HEK293 (cell line): ENCODE measurements around the gene PTPRF.

ENCODE experiments used
- OSR2 ChIP-seq: fragments of 450-650 bp; formaldehyde crosslinking; IDR thresholded peaks from 2 replicates; pipeline ENCODE4 v1.5.1; 2016; ENCODE audit warnings: missing biosample characterization, missing genetic modification characterization
- REPIN1 ChIP-seq: fragments of 450-650 bp; formaldehyde crosslinking; IDR thresholded peaks from 2 replicates; pipeline ENCODE4 v1.5.1; 2017; ENCODE audit warnings: missing biosample characterization, missing genetic modification characterization, low read depth
- SP3 ChIP-seq: fragments of 450-650 bp; formaldehyde crosslinking; IDR thresholded peaks from 2 replicates; pipeline ENCODE4 v1.5.1; 2016; ENCODE audit warnings: missing biosample characterization, missing genetic modification characterization
- TRIM28 ChIP-seq: IDR thresholded peaks from 2 replicates; pipeline ENCODE4 v1.6.1; 2011; ENCODE audit warnings: low read length, control low read depth, borderline replicate concordance
- WT1 ChIP-seq: fragments of 450-650 bp; formaldehyde crosslinking; IDR thresholded peaks from 2 replicates; pipeline ENCODE4 v1.5.1; 2016; ENCODE audit warnings: missing biosample characterization, missing genetic modification characterization
- ZNF214 ChIP-seq: fragments of 450-650 bp; formaldehyde crosslinking; IDR thresholded peaks from 2 replicates; pipeline ENCODE4 v1.5.1; 2017; ENCODE audit warnings: missing biosample characterization, mild to moderate bottlenecking, missing genetic modification characterization, borderline replicate concordance
- ZNF416 ChIP-seq: fragments of 450-650 bp; formaldehyde crosslinking; IDR thresholded peaks from 2 replicates; pipeline ENCODE4 v1.5.1; 2016; ENCODE audit warnings: missing biosample characterization, missing genetic modification characterization
- ZNF514 ChIP-seq: fragments of 450-650 bp; formaldehyde crosslinking; IDR thresholded peaks from 2 replicates; pipeline ENCODE4 v1.5.1; 2016; ENCODE audit warnings: missing biosample characterization, missing genetic modification characterization
- ZSCAN23 ChIP-seq: fragments of 450-650 bp; formaldehyde crosslinking; IDR thresholded peaks from 2 replicates; pipeline ENCODE4 v1.5.1; 2016; ENCODE audit warnings: missing biosample characterization, missing genetic modification characterization
- TF ChIP-seq, protein P1 (sequence below): fragments of 450-650 bp; formaldehyde crosslinking; IDR thresholded peaks from 2 replicates; pipeline ENCODE4 v1.5.1; 2016; ENCODE audit warnings: missing biosample characterization, missing genetic modification characterization, low read depth
- TF ChIP-seq, protein P2 (sequence below): IDR thresholded peaks from 2 replicates; pipeline ENCODE4 v1.6.1; 2011; ENCODE audit warnings: mild to moderate bottlenecking, low read depth, low read length, borderline replicate concordance
- TF ChIP-seq, protein P3 (sequence below): fragments of 450-650 bp; formaldehyde crosslinking; conservative IDR thresholded peaks from 2 replicates; pipeline ENCODE4 v1.5.1; 2016; ENCODE audit warnings: low read depth, missing biosample characterization, missing genetic modification characterization
- TF ChIP-seq, protein P4 (sequence below): fragments of 450-650 bp; formaldehyde crosslinking; IDR thresholded peaks from 2 replicates; pipeline ENCODE4 v1.5.0; 2017; ENCODE audit warnings: missing biosample characterization, missing genetic modification characterization, borderline replicate concordance
- TF ChIP-seq, protein P5 (sequence below): fragments of 450-650 bp; formaldehyde crosslinking; IDR thresholded peaks from 2 replicates; pipeline ENCODE4 v1.5.1; 2016; ENCODE audit warnings: missing biosample characterization, missing genetic modification characterization
- TF ChIP-seq, protein P6 (sequence below): fragments of 450-650 bp; formaldehyde crosslinking; IDR thresholded peaks from 2 replicates; pipeline ENCODE4 v1.5.1; 2017; ENCODE audit warnings: missing biosample characterization, missing genetic modification characterization
- TF ChIP-seq, protein P7 (sequence below): fragments of 450-650 bp; formaldehyde crosslinking; IDR thresholded peaks from 2 replicates; pipeline ENCODE4 v1.5.1; 2016; ENCODE audit warnings: missing biosample characterization, missing genetic modification characterization
- TF ChIP-seq, protein P8 (sequence below): fragments of 450-650 bp; formaldehyde crosslinking; IDR thresholded peaks from 2 replicates; pipeline ENCODE4 v1.5.1; 2016; ENCODE audit warnings: missing biosample characterization, missing genetic modification characterization
- TF ChIP-seq, protein P9 (sequence below): fragments of 450-650 bp; formaldehyde crosslinking; IDR thresholded peaks from 2 replicates; pipeline ENCODE4 v1.5.1; 2017; ENCODE audit warnings: missing biosample characterization, mild to moderate bottlenecking, missing genetic modification characterization, moderate library complexity

The PTPRF gene

DNA sequence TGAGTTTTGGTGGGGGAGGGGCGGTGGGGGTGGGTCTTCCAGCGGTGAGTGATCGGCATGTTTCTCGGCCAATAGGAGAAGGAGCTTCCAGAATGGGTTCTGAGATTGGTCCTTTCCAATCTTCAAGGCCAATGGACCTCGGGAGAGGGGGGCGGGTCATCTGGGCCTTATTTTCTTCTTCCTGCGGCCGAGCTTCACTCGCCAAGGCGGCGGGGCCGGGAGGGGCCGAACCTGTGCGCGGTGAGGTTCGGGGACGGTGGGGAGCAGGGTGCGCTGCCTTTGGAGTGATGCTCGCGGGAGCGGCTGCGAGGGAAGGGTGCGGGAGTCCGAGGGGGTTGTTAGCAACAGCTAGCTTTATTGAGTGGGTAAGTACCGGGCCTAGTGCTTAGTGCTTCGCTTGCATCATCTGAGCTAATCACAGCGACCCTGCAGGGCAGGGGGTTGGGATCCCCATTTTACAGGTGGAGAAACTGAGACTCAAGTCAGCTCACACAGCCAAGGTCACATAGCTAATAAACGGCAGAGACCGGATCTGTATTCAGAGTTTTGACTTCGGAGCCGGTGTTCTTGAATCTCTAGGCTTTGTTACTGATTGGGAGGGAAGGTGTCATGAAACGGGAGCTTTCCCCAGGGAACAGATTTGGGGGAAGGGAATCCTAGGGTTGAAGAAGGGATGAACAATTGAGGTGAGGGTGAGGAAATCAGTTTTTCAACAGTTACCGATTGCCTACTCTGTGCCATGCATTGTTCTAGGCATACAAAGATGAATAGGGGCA lies 119.8 kb downstream of the PTPRF start (continued):
- TF ChIP-seq, protein P1, sequence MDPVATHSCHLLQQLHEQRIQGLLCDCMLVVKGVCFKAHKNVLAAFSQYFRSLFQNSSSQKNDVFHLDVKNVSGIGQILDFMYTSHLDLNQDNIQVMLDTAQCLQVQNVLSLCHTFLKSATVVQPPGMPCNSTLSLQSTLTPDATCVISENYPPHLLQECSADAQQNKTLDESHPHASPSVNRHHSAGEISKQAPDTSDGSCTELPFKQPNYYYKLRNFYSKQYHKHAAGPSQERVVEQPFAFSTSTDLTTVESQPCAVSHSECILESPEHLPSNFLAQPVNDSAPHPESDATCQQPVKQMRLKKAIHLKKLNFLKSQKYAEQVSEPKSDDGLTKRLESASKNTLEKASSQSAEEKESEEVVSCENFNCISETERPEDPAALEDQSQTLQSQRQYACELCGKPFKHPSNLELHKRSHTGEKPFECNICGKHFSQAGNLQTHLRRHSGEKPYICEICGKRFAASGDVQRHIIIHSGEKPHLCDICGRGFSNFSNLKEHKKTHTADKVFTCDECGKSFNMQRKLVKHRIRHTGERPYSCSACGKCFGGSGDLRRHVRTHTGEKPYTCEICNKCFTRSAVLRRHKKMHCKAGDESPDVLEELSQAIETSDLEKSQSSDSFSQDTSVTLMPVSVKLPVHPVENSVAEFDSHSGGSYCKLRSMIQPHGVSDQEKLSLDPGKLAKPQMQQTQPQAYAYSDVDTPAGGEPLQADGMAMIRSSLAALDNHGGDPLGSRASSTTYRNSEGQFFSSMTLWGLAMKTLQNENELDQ (tag by site-specific recombination): no peak
- TF ChIP-seq ZSCAN23 (tag by site-specific recombination): 0 out of 2 replicates have a peak, but pooled peaks have one; percentile 58
- TF ChIP-seq ZNF416 (tag by site-specific recombination): no peak
- TF ChIP-seq, protein P2, sequence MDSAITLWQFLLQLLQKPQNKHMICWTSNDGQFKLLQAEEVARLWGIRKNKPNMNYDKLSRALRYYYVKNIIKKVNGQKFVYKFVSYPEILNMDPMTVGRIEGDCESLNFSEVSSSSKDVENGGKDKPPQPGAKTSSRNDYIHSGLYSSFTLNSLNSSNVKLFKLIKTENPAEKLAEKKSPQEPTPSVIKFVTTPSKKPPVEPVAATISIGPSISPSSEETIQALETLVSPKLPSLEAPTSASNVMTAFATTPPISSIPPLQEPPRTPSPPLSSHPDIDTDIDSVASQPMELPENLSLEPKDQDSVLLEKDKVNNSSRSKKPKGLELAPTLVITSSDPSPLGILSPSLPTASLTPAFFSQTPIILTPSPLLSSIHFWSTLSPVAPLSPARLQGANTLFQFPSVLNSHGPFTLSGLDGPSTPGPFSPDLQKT: no peak
- TF ChIP-seq REPIN1 (tag by site-specific recombination): peak; percentile 97
- TF ChIP-seq, protein P3, sequence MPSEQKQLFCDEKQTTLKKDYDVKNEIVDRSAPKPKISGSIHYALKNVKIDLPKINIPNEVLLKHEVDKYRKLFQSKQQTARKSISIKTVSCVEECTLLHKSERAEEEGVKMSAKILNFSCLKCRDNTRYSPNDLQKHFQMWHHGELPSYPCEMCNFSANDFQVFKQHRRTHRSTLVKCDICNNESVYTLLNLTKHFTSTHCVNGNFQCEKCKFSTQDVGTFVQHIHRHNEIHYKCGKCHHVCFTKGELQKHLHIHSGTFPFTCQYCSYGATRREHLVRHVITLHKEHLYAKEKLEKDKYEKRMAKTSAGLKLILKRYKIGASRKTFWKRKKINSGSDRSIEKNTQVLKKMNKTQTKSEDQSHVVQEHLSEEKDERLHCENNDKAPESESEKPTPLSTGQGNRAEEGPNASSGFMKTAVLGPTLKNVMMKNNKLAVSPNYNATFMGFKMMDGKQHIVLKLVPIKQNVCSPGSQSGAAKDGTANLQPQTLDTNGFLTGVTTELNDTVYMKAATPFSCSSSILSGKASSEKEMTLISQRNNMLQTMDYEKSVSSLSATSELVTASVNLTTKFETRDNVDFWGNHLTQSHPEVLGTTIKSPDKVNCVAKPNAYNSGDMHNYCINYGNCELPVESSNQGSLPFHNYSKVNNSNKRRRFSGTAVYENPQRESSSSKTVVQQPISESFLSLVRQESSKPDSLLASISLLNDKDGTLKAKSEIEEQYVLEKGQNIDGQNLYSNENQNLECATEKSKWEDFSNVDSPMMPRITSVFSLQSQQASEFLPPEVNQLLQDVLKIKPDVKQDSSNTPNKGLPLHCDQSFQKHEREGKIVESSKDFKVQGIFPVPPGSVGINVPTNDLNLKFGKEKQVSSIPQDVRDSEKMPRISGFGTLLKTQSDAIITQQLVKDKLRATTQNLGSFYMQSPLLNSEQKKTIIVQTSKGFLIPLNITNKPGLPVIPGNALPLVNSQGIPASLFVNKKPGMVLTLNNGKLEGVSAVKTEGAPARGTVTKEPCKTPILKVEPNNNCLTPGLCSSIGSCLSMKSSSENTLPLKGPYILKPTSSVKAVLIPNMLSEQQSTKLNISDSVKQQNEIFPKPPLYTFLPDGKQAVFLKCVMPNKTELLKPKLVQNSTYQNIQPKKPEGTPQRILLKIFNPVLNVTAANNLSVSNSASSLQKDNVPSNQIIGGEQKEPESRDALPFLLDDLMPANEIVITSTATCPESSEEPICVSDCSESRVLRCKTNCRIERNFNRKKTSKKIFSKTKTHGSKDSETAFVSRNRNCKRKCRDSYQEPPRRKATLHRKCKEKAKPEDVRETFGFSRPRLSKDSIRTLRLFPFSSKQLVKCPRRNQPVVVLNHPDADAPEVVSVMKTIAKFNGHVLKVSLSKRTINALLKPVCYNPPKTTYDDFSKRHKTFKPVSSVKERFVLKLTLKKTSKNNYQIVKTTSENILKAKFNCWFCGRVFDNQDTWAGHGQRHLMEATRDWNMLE (tag by site-specific recombination): 0 out of 2 replicates have a peak, but pooled peaks have one; percentile 25
- TF ChIP-seq, protein P4, sequence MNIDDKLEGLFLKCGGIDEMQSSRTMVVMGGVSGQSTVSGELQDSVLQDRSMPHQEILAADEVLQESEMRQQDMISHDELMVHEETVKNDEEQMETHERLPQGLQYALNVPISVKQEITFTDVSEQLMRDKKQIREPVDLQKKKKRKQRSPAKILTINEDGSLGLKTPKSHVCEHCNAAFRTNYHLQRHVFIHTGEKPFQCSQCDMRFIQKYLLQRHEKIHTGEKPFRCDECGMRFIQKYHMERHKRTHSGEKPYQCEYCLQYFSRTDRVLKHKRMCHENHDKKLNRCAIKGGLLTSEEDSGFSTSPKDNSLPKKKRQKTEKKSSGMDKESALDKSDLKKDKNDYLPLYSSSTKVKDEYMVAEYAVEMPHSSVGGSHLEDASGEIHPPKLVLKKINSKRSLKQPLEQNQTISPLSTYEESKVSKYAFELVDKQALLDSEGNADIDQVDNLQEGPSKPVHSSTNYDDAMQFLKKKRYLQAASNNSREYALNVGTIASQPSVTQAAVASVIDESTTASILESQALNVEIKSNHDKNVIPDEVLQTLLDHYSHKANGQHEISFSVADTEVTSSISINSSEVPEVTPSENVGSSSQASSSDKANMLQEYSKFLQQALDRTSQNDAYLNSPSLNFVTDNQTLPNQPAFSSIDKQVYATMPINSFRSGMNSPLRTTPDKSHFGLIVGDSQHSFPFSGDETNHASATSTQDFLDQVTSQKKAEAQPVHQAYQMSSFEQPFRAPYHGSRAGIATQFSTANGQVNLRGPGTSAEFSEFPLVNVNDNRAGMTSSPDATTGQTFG (tag by site-specific recombination): no peak
- TF ChIP-seq, protein P5, sequence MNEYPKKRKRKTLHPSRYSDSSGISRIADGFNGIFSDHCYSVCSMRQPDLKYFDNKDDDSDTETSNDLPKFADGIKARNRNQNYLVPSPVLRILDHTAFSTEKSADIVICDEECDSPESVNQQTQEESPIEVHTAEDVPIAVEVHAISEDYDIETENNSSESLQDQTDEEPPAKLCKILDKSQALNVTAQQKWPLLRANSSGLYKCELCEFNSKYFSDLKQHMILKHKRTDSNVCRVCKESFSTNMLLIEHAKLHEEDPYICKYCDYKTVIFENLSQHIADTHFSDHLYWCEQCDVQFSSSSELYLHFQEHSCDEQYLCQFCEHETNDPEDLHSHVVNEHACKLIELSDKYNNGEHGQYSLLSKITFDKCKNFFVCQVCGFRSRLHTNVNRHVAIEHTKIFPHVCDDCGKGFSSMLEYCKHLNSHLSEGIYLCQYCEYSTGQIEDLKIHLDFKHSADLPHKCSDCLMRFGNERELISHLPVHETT: peak; percentile 81
- TF ChIP-seq, protein P6, sequence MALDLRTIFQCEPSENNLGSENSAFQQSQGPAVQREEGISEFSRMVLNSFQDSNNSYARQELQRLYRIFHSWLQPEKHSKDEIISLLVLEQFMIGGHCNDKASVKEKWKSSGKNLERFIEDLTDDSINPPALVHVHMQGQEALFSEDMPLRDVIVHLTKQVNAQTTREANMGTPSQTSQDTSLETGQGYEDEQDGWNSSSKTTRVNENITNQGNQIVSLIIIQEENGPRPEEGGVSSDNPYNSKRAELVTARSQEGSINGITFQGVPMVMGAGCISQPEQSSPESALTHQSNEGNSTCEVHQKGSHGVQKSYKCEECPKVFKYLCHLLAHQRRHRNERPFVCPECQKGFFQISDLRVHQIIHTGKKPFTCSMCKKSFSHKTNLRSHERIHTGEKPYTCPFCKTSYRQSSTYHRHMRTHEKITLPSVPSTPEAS (tag by site-specific recombination): 0 out of 2 replicates have a peak, but pooled peaks have one; percentile 5
- peak; percentile 64; the same call in 1 of the 2 replicates for TF ChIP-seq TRIM28
- TF ChIP-seq, protein P7, sequence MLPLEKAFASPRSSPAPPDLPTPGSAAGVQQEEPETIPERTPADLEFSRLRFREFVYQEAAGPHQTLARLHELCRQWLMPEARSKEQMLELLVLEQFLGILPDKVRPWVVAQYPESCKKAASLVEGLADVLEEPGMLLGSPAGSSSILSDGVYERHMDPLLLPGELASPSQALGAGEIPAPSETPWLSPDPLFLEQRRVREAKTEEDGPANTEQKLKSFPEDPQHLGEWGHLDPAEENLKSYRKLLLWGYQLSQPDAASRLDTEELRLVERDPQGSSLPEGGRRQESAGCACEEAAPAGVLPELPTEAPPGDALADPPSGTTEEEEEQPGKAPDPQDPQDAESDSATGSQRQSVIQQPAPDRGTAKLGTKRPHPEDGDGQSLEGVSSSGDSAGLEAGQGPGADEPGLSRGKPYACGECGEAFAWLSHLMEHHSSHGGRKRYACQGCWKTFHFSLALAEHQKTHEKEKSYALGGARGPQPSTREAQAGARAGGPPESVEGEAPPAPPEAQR (tag by site-specific recombination): no peak
- TF ChIP-seq ZNF514 (tag by site-specific recombination): no peak
- TF ChIP-seq ZNF214 (tag by site-specific recombination): no peak
- TF ChIP-seq, protein P8, sequence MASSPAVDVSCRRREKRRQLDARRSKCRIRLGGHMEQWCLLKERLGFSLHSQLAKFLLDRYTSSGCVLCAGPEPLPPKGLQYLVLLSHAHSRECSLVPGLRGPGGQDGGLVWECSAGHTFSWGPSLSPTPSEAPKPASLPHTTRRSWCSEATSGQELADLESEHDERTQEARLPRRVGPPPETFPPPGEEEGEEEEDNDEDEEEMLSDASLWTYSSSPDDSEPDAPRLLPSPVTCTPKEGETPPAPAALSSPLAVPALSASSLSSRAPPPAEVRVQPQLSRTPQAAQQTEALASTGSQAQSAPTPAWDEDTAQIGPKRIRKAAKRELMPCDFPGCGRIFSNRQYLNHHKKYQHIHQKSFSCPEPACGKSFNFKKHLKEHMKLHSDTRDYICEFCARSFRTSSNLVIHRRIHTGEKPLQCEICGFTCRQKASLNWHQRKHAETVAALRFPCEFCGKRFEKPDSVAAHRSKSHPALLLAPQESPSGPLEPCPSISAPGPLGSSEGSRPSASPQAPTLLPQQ (tag by site-specific recombination): peak; percentile 92
- TF ChIP-seq OSR2 (tag by site-specific recombination): no peak
- TF ChIP-seq SP3 (tag by site-specific recombination): peak; percentile 31; the same call in 1 of the 2 replicates
- TF ChIP-seq, protein P9, sequence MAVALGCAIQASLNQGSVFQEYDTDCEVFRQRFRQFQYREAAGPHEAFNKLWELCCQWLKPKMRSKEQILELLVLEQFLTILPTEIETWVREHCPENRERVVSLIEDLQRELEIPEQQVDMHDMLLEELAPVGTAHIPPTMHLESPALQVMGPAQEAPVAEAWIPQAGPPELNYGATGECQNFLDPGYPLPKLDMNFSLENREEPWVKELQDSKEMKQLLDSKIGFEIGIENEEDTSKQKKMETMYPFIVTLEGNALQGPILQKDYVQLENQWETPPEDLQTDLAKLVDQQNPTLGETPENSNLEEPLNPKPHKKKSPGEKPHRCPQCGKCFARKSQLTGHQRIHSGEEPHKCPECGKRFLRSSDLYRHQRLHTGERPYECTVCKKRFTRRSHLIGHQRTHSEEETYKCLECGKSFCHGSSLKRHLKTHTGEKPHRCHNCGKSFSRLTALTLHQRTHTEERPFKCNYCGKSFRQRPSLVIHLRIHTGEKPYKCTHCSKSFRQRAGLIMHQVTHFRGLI (tag by site-specific recombination): no peak
- TF ChIP-seq WT1 (tag by site-specific recombination): peak; percentile 11; the same call in 1 of the 2 replicates
